MM.1S (cell line): ENCODE results near the gene CFAP107.

Source experiments
- EZH2phosphoT487 ChIP-seq: fragments of 300-600 bp; sonication (generic); IDR thresholded peaks from 2 replicates; pipeline ENCODE4 v1.6.1; 2018; ENCODE audit warnings: antibody characterized with exemption, low read length
- TF ChIP-seq, protein P1 (sequence below): fragments of 300-600 bp; sonication (generic); IDR thresholded peaks from 2 replicates; pipeline ENCODE4 v1.5.1; 2016; ENCODE audit warnings: antibody characterized with exemption, low read length, mixed read lengths

DNA sequence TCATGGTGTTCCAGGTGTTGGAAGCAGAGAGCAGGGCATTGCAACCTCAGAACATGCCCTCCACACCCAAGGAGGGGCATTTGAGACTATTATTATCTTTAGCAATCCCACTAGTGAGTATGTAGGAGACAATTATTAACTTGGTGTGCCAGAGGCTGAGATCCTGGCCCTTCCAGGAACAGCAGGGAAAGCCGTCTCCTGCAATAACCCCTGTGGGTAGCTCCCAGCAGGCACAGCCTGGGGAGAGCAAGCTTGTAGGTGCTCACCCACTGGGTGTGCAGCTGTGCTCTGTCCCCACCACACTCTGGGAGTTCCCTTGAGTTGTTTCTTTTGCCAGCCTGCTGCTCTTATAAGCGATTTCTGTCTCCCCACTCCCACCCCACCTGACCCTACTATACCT lies 10.3 kb downstream of the CFAP107 start:
- TF ChIP-seq, protein P1, sequence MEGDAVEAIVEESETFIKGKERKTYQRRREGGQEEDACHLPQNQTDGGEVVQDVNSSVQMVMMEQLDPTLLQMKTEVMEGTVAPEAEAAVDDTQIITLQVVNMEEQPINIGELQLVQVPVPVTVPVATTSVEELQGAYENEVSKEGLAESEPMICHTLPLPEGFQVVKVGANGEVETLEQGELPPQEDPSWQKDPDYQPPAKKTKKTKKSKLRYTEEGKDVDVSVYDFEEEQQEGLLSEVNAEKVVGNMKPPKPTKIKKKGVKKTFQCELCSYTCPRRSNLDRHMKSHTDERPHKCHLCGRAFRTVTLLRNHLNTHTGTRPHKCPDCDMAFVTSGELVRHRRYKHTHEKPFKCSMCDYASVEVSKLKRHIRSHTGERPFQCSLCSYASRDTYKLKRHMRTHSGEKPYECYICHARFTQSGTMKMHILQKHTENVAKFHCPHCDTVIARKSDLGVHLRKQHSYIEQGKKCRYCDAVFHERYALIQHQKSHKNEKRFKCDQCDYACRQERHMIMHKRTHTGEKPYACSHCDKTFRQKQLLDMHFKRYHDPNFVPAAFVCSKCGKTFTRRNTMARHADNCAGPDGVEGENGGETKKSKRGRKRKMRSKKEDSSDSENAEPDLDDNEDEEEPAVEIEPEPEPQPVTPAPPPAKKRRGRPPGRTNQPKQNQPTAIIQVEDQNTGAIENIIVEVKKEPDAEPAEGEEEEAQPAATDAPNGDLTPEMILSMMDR, result no peak
- no peak for TF ChIP-seq EZH2phosphoT487
